CD4-positive, alpha-beta T cell treated with Interferon alpha-2 for 1 hour (primary cell): ENCODE data around the gene ACOT12.
"Not testable (repeated sequence)": the region's sequence is repeated elsewhere in the genome, so short reads cannot be mapped to it uniquely, and the experiment has no call there.

Source experiments
- DNase-seq, 2 donors: peaks; one replicate each; pipeline ENCODE4 v3.0.0-alpha.2; 2020 to 2022

The ACOT12 gene

DNA sequence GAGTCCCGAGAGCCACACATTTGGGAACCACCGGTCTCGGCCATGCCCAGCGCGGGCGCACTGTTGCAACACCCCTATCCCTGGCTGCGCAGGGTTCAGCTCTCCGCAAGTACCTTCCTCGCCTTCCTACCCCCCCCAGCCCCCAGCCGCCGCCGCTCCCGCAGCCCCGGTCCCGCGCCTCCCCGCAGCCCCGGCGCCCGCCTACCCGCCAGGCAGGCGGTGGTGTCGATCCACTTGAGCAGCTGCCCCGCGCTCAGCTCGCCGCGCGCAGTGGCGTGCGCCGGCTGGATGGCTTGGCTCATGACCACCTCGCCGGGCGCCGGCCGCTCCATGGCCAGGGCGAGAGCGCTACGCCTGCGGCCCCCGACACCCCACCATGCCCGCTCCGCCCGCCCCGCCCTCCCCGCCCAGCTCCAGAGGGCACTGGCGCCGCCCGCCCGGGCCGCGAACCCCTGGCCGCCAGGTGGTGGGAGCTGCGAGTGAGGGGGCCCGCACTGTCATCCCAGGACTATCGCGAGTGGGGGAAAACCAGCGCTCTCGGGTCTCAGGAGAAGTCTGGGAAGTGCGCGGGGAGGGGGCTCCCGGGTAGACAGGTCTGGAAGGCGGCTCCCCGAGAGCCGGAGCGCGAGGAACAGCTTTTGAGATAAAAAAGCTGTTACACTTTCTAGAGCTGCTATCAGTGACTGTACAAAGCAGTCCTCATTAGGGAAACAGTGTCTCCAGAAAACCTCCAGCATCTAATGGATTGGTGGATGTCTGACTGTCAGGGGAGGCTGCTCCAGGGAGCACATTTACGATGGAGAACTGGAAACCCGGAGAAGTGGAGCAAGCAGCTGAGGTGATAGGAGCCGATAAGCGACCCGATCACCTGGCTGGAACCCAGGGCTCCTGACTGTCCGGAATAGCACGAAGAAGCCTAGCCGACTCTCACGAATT lies at the start of gene ACOT12:
TSS of gene ACOT12 (minus strand) at position 352 of the 936 bp plus-strand sequence. CDS start at position 332, 20 bp downstream.
- DNase-seq = no peak

GRCh38 chr5:81435023-81435422 lies 41.1 kb upstream of the ACOT12 start:
- no peak for DNase-seq

- no peak for DNase-seq
Observed at GRCh38 chr5:81429985-81430384, 36.1 kb upstream of the ACOT12 start.

DNA sequence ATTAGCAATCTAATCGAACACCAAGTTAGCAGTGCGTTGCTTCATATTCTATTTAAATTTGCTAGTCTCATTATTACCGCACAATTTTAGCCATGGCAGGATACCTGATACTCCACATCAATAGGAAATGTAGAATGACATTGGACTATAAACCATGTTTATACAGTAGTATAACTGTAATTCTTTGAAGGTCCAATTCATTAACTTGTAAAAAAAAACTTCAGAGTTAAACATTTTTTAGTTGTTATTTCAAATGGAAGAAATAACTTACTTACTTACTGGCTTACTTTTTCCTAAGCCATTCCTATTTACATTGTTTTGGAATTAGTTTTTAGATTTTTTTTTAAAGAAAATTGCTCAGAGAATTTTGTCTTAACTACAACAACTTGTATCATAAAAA lies 35.4 kb upstream of the ACOT12 start:
- no peak for DNase-seq

DNA sequence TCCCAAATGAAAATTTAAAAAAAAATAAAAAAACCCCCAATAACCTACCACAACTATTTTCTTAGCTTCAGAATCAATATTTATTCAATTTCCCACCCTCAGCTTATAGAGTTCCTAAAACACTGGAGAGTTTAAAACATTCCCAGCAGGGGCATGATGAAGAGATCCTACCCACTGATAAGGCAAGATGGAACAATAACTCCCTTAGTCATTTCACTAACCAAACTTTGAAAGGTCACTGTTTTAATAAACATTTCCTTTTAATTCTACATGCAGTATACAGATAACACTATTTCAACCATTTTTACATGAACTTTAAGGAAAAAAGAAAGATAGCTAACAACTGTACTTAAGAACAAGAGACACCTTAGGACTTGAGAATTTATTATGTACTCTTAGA lies 34.9 kb upstream of the ACOT12 start:
- no peak for DNase-seq

DNA sequence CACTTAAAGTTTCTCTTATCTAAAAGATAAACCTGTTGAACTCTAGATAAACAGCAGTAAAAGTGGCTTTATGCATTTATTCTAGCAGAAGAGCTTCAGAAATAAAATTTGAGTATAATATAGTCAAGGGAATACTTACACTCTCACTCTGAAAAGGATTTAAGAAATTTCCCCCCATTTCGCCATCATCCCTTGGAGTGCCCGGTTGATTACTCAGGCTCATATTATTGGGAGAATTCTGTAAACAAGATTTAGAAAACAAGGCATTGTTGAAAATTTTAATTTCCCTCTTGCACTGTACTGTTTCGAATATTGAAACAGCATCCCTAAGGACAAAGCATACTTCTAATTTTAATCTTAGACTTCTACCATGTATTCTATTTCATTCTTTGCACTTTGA lies 34.5 kb upstream of the ACOT12 start:
- no peak for DNase-seq

GRCh38 chr5:81427566-81427965 lies 33.6 kb upstream of the ACOT12 start:
- DNase-seq = no peak

- no peak for DNase-seq
Observed at GRCh38 chr5:81426359-81427030, 32.6 kb upstream of the ACOT12 start.

DNA sequence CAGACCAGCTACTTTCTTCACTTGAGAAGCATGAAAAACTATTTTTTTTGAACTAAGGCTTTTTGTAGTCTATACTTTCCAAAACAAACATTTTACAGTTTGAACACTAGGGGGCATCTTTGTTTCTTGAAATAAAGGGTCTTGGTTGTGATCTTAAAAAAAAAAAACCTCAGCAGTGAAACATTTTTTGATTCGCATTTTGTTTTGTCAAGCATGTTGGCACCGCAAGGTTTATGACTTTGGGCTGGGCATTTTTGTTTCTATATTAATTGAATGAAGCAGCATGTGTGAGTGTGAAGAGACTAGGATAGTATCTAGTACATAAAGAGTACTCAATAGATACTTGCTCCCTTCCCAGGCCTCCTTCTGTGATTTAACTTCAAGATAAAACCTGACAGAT lies 31.6 kb upstream of the ACOT12 start:
- peak in 1 of 2 donors; percentile 61 for DNase-seq

GRCh38 chr5:81424728-81425127 lies 30.8 kb upstream of the ACOT12 start:
- no peak for DNase-seq

- DNase-seq = no peak
Observed at GRCh38 chr5:81422671-81423070, 28.7 kb upstream of the ACOT12 start.

GRCh38 chr5:81420039-81420667 lies 26.2 kb upstream of the ACOT12 start:
- DNase-seq = no peak

- DNase-seq = no peak
Observed at GRCh38 chr5:81418606-81419005, 24.7 kb upstream of the ACOT12 start.

- no peak for DNase-seq
Observed at GRCh38 chr5:81417052-81417451, 23.1 kb upstream of the ACOT12 start.

DNA sequence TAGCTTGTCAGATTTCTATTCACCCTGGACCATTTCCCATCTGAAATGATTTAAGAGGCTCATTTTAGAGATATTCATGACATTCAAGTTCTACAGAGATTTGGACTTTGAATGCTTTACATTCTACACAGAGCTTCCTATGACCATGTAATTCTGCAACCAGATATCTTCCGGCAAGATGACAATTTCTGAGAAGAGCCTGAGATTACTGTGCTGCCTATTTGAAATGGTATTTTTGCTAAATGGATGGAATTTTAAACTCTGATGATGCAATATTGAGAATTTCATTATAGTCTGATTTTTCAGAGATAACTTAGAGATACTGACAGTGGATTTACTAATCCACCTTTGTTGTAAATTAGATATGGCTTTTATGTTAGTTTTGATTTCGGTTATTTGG lies 16.0 kb upstream of the ACOT12 start:
- DNase-seq = no peak

GRCh38 chr5:81409361-81409760 lies 15.4 kb upstream of the ACOT12 start:
- no peak for DNase-seq

DNA sequence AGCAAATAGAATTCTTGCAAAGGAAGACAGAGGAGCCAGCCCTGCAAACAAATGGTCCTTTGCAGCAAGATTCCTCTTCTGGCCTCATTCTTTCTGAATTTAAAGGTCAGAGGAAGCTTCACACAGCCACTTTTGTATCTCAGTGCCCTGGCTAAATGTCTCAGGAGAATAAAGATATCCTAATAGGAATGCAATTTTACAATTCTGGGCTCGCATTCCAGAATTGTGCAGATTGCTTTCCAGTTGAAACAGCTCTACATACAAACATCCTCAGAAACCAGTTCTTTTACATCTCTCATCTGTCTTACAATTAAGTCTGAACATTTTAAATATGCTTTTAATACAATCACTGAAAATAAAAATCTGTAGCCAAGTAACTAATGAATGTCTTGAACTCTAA lies 14.6 kb upstream of the ACOT12 start:
- no peak for DNase-seq

- not testable (repeated sequence) for DNase-seq
Observed at GRCh38 chr5:81407811-81408210, 13.9 kb upstream of the ACOT12 start.

GRCh38 chr5:81405126-81405891 lies 11.4 kb upstream of the ACOT12 start:
- no peak for DNase-seq

DNA sequence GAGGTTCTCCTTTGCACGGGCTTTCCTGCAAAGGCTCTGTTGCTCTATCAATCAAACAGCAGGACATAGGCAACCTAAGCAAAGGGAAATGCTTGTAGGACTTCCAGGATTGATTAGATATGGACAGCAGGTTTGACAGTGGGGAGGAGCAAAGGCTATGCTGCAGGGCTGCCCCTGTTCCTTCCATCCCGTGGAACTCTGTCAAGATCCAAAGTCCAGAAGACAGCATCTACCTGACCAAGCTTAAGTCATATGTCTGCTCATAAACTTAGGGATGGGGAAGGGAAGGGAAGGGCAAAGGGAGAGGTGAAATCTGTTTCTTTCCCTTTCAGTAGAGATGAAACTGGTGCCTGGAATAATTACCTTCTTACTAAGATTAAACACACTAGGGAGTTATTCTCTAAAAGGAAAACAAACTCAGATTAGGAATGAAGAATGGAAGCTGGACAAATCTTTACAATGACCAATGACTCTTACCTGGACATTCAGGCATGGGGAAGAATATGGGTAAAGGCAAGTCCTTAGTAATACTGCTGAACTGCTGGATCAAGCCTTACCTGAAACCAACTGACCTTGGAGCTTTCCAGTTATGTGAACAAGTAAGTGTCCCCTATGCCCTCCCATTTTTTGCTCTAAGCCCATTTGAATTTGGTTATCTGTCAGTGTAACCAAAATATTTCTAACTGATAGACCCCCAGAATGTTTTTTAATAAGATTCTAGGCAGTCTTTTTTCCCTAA lies 8.4 kb upstream of the ACOT12 start:
- no peak for DNase-seq

GRCh38 chr5:81401266-81401665 lies 7.3 kb upstream of the ACOT12 start:
- no peak for DNase-seq

GRCh38 chr5:81400375-81400774 lies 6.4 kb upstream of the ACOT12 start:
- DNase-seq = no peak
